OCI-M2 (cell line): Measurements from ENCODE around the gene ZBTB24.
A peak's percentile ranks its signal among the peaks of the same experiment; 100 is the strongest.
"Not testable (repeated sequence)": the region's sequence is repeated elsewhere in the genome, so short reads cannot be mapped to it uniquely, and the experiment has no call there.

Experiments
- DNase-seq: peaks from one replicate; lab custom pipeline; 2025; ENCODE audit not compliant: unreplicated experiment; lab: John Stamatoyannopoulos, UW

The ZBTB24 gene

GRCh38 chr6:109482905-109483734 lies at the start of gene ZBTB24:
TSS of gene ZBTB24 (minus strand) at chr6:109483219. CDS start at chr6:109482026, 1,193 bp downstream.
- peak; percentile 37 for DNase-seq

- no peak for DNase-seq
These were observed 48.4 kb upstream of the ZBTB24 start for GRCh38 chr6:109531446-109531845.

GRCh38 chr6:109527989-109528388 lies 45.0 kb upstream of the ZBTB24 start:
- DNase-seq, result no peak

- peak; percentile 16 for DNase-seq
These were observed 44.0 kb upstream of the ZBTB24 start for GRCh38 chr6:109526905-109527628.

GRCh38 chr6:109524129-109524528 lies 41.1 kb upstream of the ZBTB24 start:
- no peak for DNase-seq

GRCh38 chr6:109523478-109523877 lies 40.5 kb upstream of the ZBTB24 start:
- DNase-seq, result no peak

- DNase-seq, result no peak
These were observed 38.1 kb upstream of the ZBTB24 start for GRCh38 chr6:109521080-109521479.

GRCh38 chr6:109519647-109520046 lies 36.6 kb upstream of the ZBTB24 start:
- not testable (repeated sequence) for DNase-seq

GRCh38 chr6:109516929-109517328 lies 33.9 kb upstream of the ZBTB24 start:
- no peak for DNase-seq

GRCh38 chr6:109515781-109516409 lies 32.9 kb upstream of the ZBTB24 start:
- no peak for DNase-seq

- DNase-seq, result no peak
These were observed 31.9 kb upstream of the ZBTB24 start for GRCh38 chr6:109514946-109515345.

GRCh38 chr6:109513571-109514071 lies 30.6 kb upstream of the ZBTB24 start:
- no peak for DNase-seq

- no peak for DNase-seq
These were observed 29.3 kb upstream of the ZBTB24 start for GRCh38 chr6:109512271-109512817.

GRCh38 chr6:109511832-109512231 lies 28.8 kb upstream of the ZBTB24 start:
- DNase-seq, result no peak

GRCh38 chr6:109510358-109510757 lies 27.3 kb upstream of the ZBTB24 start:
- no peak for DNase-seq

GRCh38 chr6:109508166-109508860 lies 25.3 kb upstream of the ZBTB24 start:
- no peak for DNase-seq

- no peak for DNase-seq
These were observed 24.6 kb upstream of the ZBTB24 start for GRCh38 chr6:109507490-109508072.

GRCh38 chr6:109506841-109507240 lies 23.8 kb upstream of the ZBTB24 start:
- DNase-seq, result no peak

GRCh38 chr6:109506314-109506713 lies 23.3 kb upstream of the ZBTB24 start:
- DNase-seq, result no peak
